WTC11 (cell line): ENCODE results near the gene CYB5B.

Experiments used
- CTCF ChIP-seq: fragments of 200-600 bp; IDR thresholded peaks from 2 replicates; pipeline ENCODE4 v1.8.0; 2022; ENCODE audit warnings: antibody characterized with exemption
- JUN ChIP-seq: sonication (generic); formaldehyde crosslinking; IDR thresholded peaks from 2 replicates; pipeline ENCODE4 v1.8.0; 2023; ENCODE audit warnings: mild to moderate bottlenecking, missing genetic modification reagents
- NR2C2 ChIP-seq: sonication (generic); formaldehyde crosslinking; IDR thresholded peaks from 2 replicates; pipeline ENCODE4 v1.8.0; 2022; ENCODE audit warnings: mild to moderate bottlenecking, missing genetic modification reagents
- OVOL2 ChIP-seq: fragments of 250-450 bp; sonication (Bioruptor Pico); IDR thresholded peaks from 2 replicates; pipeline ENCODE4 v1.9.0; 2021; ENCODE audit warnings: mild to moderate bottlenecking, borderline replicate concordance
- SOX15 ChIP-seq: fragments of 250-450 bp; sonication (Bioruptor Pico); IDR thresholded peaks from 2 replicates; pipeline ENCODE4 v1.9.0; 2021; ENCODE audit warnings: mild to moderate bottlenecking
- STAT6 ChIP-seq: sonication (generic); formaldehyde crosslinking; conservative IDR thresholded peaks from 2 replicates; pipeline ENCODE4 v1.8.1; 2023; ENCODE audit warnings: mild to moderate bottlenecking, low read depth, missing genetic modification reagents, moderate library complexity
- USF1 ChIP-seq: sonication (generic); formaldehyde crosslinking; IDR thresholded peaks from 2 replicates; pipeline ENCODE4 v1.8.0; 2022; ENCODE audit warnings: mild to moderate bottlenecking, missing genetic modification reagents
- ZBTB21 ChIP-seq: sonication (generic); formaldehyde crosslinking; IDR thresholded peaks from 2 replicates; pipeline ENCODE4 v1.8.1; 2023; ENCODE audit warnings: mild to moderate bottlenecking, missing genetic modification reagents, borderline replicate concordance

- TF ChIP-seq OVOL2 (CRISPR knock-in tag) (no peak), CTCF (no peak), NR2C2 (CRISPR knock-in tag) (no peak), JUN (CRISPR knock-in tag) (no peak), ZBTB21 (no peak), SOX15 (CRISPR knock-in tag) (no peak), USF1 (CRISPR knock-in tag) (no peak), STAT6 (CRISPR knock-in tag) (no peak)
These were observed 46.7 kb downstream of the CYB5B start for GRCh38 chr16:69471121-69471520.
